ENCODE measurements around the gene TMEM184B.

DNA sequence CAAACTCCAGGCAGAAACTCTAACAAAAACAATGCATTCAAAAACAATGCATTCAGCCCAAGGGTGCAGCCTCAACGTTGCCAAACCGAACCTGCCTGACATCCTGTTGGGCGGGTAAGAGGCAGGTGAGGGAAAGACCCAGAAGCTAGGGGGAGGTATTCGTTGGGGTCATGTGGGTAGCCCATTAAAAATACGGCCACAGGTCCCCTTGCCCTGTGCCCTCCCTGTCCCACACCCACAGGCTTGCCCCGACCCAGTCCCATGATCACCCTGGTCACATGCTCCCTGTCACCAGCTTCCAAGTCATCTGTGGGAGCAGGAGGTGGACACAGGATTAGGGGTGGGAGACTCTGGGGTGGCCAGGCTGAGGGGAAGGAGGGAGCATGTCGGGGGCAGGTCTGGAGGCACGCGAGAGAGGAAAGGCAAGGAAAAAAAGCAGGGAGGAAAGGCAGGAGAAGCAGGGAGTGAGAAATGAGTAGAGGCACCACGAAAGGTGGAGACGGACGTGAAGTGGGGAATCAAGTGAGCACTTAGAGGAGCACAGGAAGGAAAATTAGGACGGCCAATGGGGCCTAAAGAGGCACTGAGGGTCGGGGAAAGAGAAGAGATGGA lies 91.9 kb downstream of the TMEM184B start:
- no peak for TF ChIP-seq EZH2 (IDR thresholded peaks at IDR 0.05; ENCODE audit: low read depth, unreplicated experiment)
- TF ChIP-seq, protein P1, sequence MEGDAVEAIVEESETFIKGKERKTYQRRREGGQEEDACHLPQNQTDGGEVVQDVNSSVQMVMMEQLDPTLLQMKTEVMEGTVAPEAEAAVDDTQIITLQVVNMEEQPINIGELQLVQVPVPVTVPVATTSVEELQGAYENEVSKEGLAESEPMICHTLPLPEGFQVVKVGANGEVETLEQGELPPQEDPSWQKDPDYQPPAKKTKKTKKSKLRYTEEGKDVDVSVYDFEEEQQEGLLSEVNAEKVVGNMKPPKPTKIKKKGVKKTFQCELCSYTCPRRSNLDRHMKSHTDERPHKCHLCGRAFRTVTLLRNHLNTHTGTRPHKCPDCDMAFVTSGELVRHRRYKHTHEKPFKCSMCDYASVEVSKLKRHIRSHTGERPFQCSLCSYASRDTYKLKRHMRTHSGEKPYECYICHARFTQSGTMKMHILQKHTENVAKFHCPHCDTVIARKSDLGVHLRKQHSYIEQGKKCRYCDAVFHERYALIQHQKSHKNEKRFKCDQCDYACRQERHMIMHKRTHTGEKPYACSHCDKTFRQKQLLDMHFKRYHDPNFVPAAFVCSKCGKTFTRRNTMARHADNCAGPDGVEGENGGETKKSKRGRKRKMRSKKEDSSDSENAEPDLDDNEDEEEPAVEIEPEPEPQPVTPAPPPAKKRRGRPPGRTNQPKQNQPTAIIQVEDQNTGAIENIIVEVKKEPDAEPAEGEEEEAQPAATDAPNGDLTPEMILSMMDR (conservative IDR thresholded peaks at IDR 0.05; ENCODE audit: low read depth in 2 of 2) = peak in 1 of 2 experiments; percentile 37; a peak in 2 of 4 replicates
- no peak for TF ChIP-seq EZH2phosphoT487 (IDR thresholded peaks at IDR 0.05; ENCODE audit: unreplicated experiment)
- TF ChIP-seq, protein P2, sequence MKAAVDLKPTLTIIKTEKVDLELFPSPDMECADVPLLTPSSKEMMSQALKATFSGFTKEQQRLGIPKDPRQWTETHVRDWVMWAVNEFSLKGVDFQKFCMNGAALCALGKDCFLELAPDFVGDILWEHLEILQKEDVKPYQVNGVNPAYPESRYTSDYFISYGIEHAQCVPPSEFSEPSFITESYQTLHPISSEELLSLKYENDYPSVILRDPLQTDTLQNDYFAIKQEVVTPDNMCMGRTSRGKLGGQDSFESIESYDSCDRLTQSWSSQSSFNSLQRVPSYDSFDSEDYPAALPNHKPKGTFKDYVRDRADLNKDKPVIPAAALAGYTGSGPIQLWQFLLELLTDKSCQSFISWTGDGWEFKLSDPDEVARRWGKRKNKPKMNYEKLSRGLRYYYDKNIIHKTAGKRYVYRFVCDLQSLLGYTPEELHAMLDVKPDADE (IDR thresholded peaks at IDR 0.05) = no peak
- TF ChIP-seq POLR2AphosphoS5 (IDR thresholded peaks at IDR 0.05; ENCODE audit: low read depth) = 0 out of 2 replicates have a peak, but pooled peaks have one; percentile 3
- no peak for TF ChIP-seq ZNF114 (CRISPR knock-in tag; IDR thresholded peaks at IDR 0.05)
- no peak for TF ChIP-seq NANOG (IDR thresholded peaks at IDR 0.05; ENCODE audit: borderline replicate concordance)
- TF ChIP-seq JUNB (IDR thresholded peaks at IDR 0.05; ENCODE audit: unreplicated experiment) = no peak
- TF ChIP-seq REST (IDR thresholded peaks at IDR 0.05; ENCODE audit: unreplicated experiment) = no peak
- no peak for TF ChIP-seq CREB1 (CRISPR knock-in tag; IDR thresholded peaks at IDR 0.05; ENCODE audit: low read depth)
- no peak for TF ChIP-seq ZNF331 (CRISPR knock-in tag; IDR thresholded peaks at IDR 0.05; ENCODE audit: low read depth)
- no peak for TF ChIP-seq STAT1 (IDR thresholded peaks at IDR 0.05; ENCODE audit: unreplicated experiment)

Data from GM23338 (cell line).